ENCODE results near the gene GAGE12G. TPM values are rescaled to one million over a fixed set of nuclear protein-coding genes. Genes with fewer than 3 reads are reported as not detected.
"Not testable (repeated sequence)": the region's sequence is repeated elsewhere in the genome, so short reads cannot be mapped to it uniquely, and the experiment has no call there.

GAGE12G gene
- total RNA-seq: not detected
- not detected for polyA plus RNA-seq

GRCh38 chrX:49570100-49570499, at the start of gene GAGE12G:
Gene GAGE12G, plus strand, starts transcription at chrX:49570400. Its CDS starts 1,155 bp downstream, at chrX:49571555.
- H3K27me3 Mint-ChIP-seq, DNase-seq: not testable (repeated sequence)

GRCh38 chrX:49531877-49532276, 38.3 kb upstream of the GAGE12G start, which contains the start of gene GAGE12C:
Gene GAGE12C, plus strand, starts transcription at chrX:49532177. Its CDS starts 1,155 bp downstream, at chrX:49533332.
- H3K9me3 ChIP-seq (ENCODE audit: low read length); H3K4me1 Mint-ChIP-seq; H3K27me3 Mint-ChIP-seq; H3K27me3 ChIP-seq (ENCODE audit: insufficient read depth, low read length, poor library complexity, severe bottlenecking); DNase-seq; POLR2A ChIA-PET; H3K36me3 ChIP-seq (ENCODE audit: insufficient read depth, low read length); H3K27ac ChIP-seq (ENCODE audit: low read depth, low read length); H3K9me3 Mint-ChIP-seq; H3K27ac Mint-ChIP-seq; H3K4me1 ChIP-seq (ENCODE audit: insufficient read depth, low read length); CTCF ChIA-PET; H3K4me3 ChIP-seq (ENCODE audit: low read length); H3K4me3 Mint-ChIP-seq; H3K36me3 Mint-ChIP-seq: not testable (repeated sequence)

More at GRCh38 chrX:49570100-49570499, at the start of gene GAGE12G:
- H3K9me3 ChIP-seq (ENCODE audit: low read length); H3K4me1 Mint-ChIP-seq; H3K4me3 Mint-ChIP-seq; H3K4me3 ChIP-seq (ENCODE audit: low read length); H3K4me1 ChIP-seq (ENCODE audit: insufficient read depth, low read length); H3K36me3 ChIP-seq (ENCODE audit: insufficient read depth, low read length); H3K9me3 Mint-ChIP-seq; H3K27me3 ChIP-seq (ENCODE audit: insufficient read depth, low read length, poor library complexity, severe bottlenecking); POLR2A ChIA-PET; H3K27ac ChIP-seq (ENCODE audit: low read depth, low read length); CTCF ChIA-PET; H3K27ac Mint-ChIP-seq; H3K36me3 Mint-ChIP-seq: not testable (repeated sequence)

GRCh38 chrX:49541433-49541832, 28.8 kb upstream of the GAGE12G start, which contains the start of gene GAGE12D:
Gene GAGE12D, plus strand, starts transcription at chrX:49541733. Its CDS starts 1,155 bp downstream, at chrX:49542888.
- H3K9me3 ChIP-seq (ENCODE audit: low read length); H3K36me3 Mint-ChIP-seq; H3K27ac ChIP-seq (ENCODE audit: low read depth, low read length); H3K27me3 Mint-ChIP-seq; H3K4me1 ChIP-seq (ENCODE audit: insufficient read depth, low read length); H3K4me3 ChIP-seq (ENCODE audit: low read length); H3K27me3 ChIP-seq (ENCODE audit: insufficient read depth, low read length, poor library complexity, severe bottlenecking); POLR2A ChIA-PET; H3K9me3 Mint-ChIP-seq; H3K4me3 Mint-ChIP-seq; H3K4me1 Mint-ChIP-seq; H3K27ac Mint-ChIP-seq; H3K36me3 ChIP-seq (ENCODE audit: insufficient read depth, low read length); DNase-seq; CTCF ChIA-PET: not testable (repeated sequence)

- H3K4me3 ChIP-seq (ENCODE audit: low read length); H3K4me1 ChIP-seq (ENCODE audit: insufficient read depth, low read length); DNase-seq; CTCF ChIA-PET; H3K27ac ChIP-seq (ENCODE audit: low read depth, low read length); H3K4me1 Mint-ChIP-seq; H3K27me3 ChIP-seq (ENCODE audit: insufficient read depth, low read length, poor library complexity, severe bottlenecking); H3K9me3 Mint-ChIP-seq; H3K36me3 ChIP-seq (ENCODE audit: insufficient read depth, low read length); H3K27ac Mint-ChIP-seq; H3K9me3 ChIP-seq (ENCODE audit: low read length); H3K27me3 Mint-ChIP-seq; POLR2A ChIA-PET; H3K4me3 Mint-ChIP-seq; H3K36me3 Mint-ChIP-seq: not testable (repeated sequence)
Observed at GRCh38 chrX:49550989-49551388, 19.2 kb upstream of the GAGE12G start, which contains the start of gene GAGE12E. Gene GAGE12E, plus strand, starts transcription at chrX:49551289. Its CDS starts 1,155 bp downstream, at chrX:49552444.

- H3K4me3 ChIP-seq (ENCODE audit: low read length); H3K27ac Mint-ChIP-seq; H3K27ac ChIP-seq (ENCODE audit: low read depth, low read length); H3K4me1 Mint-ChIP-seq; H3K9me3 Mint-ChIP-seq; DNase-seq; H3K36me3 Mint-ChIP-seq; H3K4me3 Mint-ChIP-seq; H3K27me3 ChIP-seq (ENCODE audit: insufficient read depth, low read length, poor library complexity, severe bottlenecking); H3K27me3 Mint-ChIP-seq; CTCF ChIA-PET; H3K4me1 ChIP-seq (ENCODE audit: insufficient read depth, low read length); H3K9me3 ChIP-seq (ENCODE audit: low read length); POLR2A ChIA-PET; H3K36me3 ChIP-seq (ENCODE audit: insufficient read depth, low read length): not testable (repeated sequence)
Observed at GRCh38 chrX:49560542-49560941, 9.7 kb upstream of the GAGE12G start, which contains the start of gene GAGE12F. Gene GAGE12F, plus strand, starts transcription at chrX:49560842. Its CDS starts 1,155 bp downstream, at chrX:49561997.

- H3K9me3 ChIP-seq (ENCODE audit: low read length); H3K4me3 Mint-ChIP-seq; H3K36me3 ChIP-seq (ENCODE audit: insufficient read depth, low read length); H3K4me1 ChIP-seq (ENCODE audit: insufficient read depth, low read length); POLR2A ChIA-PET; H3K27ac ChIP-seq (ENCODE audit: low read depth, low read length); CTCF ChIA-PET; H3K4me1 Mint-ChIP-seq; H3K9me3 Mint-ChIP-seq; H3K27me3 Mint-ChIP-seq; DNase-seq; H3K4me3 ChIP-seq (ENCODE audit: low read length); H3K27me3 ChIP-seq (ENCODE audit: insufficient read depth, low read length, poor library complexity, severe bottlenecking); H3K36me3 Mint-ChIP-seq; H3K27ac Mint-ChIP-seq: not testable (repeated sequence)
Observed at GRCh38 chrX:49568728-49569127, 1.5 kb upstream of the GAGE12G start.

GRCh38 chrX:49569152-49569551, 1.0 kb upstream of the GAGE12G start:
- POLR2A ChIA-PET; H3K27me3 Mint-ChIP-seq; H3K4me1 ChIP-seq (ENCODE audit: insufficient read depth, low read length); H3K27me3 ChIP-seq (ENCODE audit: insufficient read depth, low read length, poor library complexity, severe bottlenecking); H3K4me3 ChIP-seq (ENCODE audit: low read length); H3K9me3 ChIP-seq (ENCODE audit: low read length); H3K36me3 Mint-ChIP-seq; H3K9me3 Mint-ChIP-seq; H3K27ac Mint-ChIP-seq; CTCF ChIA-PET; H3K27ac ChIP-seq (ENCODE audit: low read depth, low read length); H3K4me1 Mint-ChIP-seq; H3K4me3 Mint-ChIP-seq; H3K36me3 ChIP-seq (ENCODE audit: insufficient read depth, low read length): not testable (repeated sequence)
- DNase-seq: peak in 1 of 5 donors; percentile 29

GRCh38 chrX:49579649-49580048, 9.4 kb downstream of the GAGE12G start, which contains the start of gene GAGE12H:
Gene GAGE12H, plus strand, starts transcription at chrX:49579949. Its CDS starts 1,155 bp downstream, at chrX:49581104.
- H3K9me3 Mint-ChIP-seq; H3K27me3 Mint-ChIP-seq; H3K4me1 ChIP-seq (ENCODE audit: insufficient read depth, low read length); H3K36me3 ChIP-seq (ENCODE audit: insufficient read depth, low read length); H3K4me3 ChIP-seq (ENCODE audit: low read length); H3K4me1 Mint-ChIP-seq; H3K27ac ChIP-seq (ENCODE audit: low read depth, low read length); CTCF ChIA-PET; H3K9me3 ChIP-seq (ENCODE audit: low read length); H3K36me3 Mint-ChIP-seq; H3K27me3 ChIP-seq (ENCODE audit: insufficient read depth, low read length, poor library complexity, severe bottlenecking); H3K27ac Mint-ChIP-seq; DNase-seq; POLR2A ChIA-PET; H3K4me3 Mint-ChIP-seq: not testable (repeated sequence)

- H3K4me3 ChIP-seq (ENCODE audit: low read length); H3K4me3 Mint-ChIP-seq; H3K4me1 ChIP-seq (ENCODE audit: insufficient read depth, low read length); DNase-seq; H3K36me3 ChIP-seq (ENCODE audit: insufficient read depth, low read length); H3K27me3 Mint-ChIP-seq; H3K27me3 ChIP-seq (ENCODE audit: insufficient read depth, low read length, poor library complexity, severe bottlenecking); H3K36me3 Mint-ChIP-seq; H3K9me3 ChIP-seq (ENCODE audit: low read length); H3K27ac Mint-ChIP-seq; CTCF ChIA-PET; H3K27ac ChIP-seq (ENCODE audit: low read depth, low read length); H3K4me1 Mint-ChIP-seq; POLR2A ChIA-PET; H3K9me3 Mint-ChIP-seq: not testable (repeated sequence)
Observed at GRCh38 chrX:49589196-49589595, 19.0 kb downstream of the GAGE12G start, which contains the start of gene GAGE2A. Gene GAGE2A, plus strand, starts transcription at chrX:49589496. Its CDS starts 1,155 bp downstream, at chrX:49590651.
